Transverse colon (tissue), 3 donors: ENCODE data around the gene NCOA3.

Experiments used
- POLR2A ChIP-seq: fragments of 450-650 bp; IDR thresholded peaks from one replicate; pipeline ENCODE4 v1.6.1; 2016; ENCODE audit warnings: antibody characterized with exemption, mild to moderate bottlenecking, moderate library complexity
- TF ChIP-seq, protein P1 (sequence below), 5 experiments: fragments of 200-600 bp in 3 of 5; fragments of 450-650 bp in 2 of 5; sonication (generic) in 3 of 5; IDR thresholded peaks; 1 replicate in 2 of 5; 2 replicates in 3 of 5; pipeline ENCODE4 v1.5.1; 2016 to 2017; ENCODE audit warnings: antibody characterized with exemption in 5 of 5, inconsistent platforms in 3 of 5, mild to moderate bottlenecking in 2 of 5, moderate library complexity in 1 of 5

DNA sequence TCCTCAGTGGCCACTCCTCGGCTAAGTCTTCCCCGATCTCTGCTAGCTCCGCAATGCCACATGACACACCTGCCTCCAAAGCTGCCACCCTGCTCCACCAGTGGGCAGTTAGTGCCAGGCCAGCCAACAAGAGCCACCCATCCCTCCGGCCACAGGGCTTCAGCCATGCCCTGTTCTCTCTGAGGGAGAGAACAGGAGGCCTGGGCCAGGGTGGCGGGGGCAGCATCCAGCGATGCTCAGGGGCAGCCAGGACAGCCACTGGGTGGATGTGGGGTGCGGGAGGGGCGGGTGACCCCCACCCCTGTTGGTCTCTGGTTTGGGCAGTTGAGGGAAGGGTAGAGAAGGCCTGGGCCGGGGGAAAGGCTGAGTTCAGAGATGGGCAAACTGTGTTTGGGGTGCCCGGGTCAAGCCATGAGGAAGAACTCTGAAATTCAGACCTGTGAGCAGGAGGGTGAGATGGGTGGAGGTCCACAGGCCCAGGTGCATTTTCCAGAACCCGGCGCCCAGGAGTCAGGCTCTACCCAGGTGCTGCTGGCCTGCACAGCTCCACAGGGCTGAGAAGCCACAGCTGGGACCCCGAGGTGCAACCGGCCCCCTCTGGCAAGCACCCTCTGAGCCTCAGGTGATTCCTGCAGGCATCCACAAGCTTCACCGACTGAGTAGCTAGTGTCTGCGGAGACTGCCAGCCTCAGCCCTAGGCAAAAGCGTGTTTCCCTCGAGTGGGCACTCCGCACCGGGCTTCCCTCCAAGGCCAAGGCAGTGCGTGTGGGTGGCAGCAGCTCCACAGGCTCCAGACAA is 192.5 kb downstream of the NCOA3 start:
- TF ChIP-seq, protein P1, sequence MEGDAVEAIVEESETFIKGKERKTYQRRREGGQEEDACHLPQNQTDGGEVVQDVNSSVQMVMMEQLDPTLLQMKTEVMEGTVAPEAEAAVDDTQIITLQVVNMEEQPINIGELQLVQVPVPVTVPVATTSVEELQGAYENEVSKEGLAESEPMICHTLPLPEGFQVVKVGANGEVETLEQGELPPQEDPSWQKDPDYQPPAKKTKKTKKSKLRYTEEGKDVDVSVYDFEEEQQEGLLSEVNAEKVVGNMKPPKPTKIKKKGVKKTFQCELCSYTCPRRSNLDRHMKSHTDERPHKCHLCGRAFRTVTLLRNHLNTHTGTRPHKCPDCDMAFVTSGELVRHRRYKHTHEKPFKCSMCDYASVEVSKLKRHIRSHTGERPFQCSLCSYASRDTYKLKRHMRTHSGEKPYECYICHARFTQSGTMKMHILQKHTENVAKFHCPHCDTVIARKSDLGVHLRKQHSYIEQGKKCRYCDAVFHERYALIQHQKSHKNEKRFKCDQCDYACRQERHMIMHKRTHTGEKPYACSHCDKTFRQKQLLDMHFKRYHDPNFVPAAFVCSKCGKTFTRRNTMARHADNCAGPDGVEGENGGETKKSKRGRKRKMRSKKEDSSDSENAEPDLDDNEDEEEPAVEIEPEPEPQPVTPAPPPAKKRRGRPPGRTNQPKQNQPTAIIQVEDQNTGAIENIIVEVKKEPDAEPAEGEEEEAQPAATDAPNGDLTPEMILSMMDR (IDR thresholded peaks at IDR 0.05) = no peak
- no peak for TF ChIP-seq POLR2A
